D341Med (cell line): Measurements from ENCODE around the gene HOXD13.
A peak's percentile ranks its signal among the peaks of the same experiment; 100 is the strongest.

Experiments used
- DNase-seq: peaks from one replicate; pipeline ENCODE4 v3.0.0; 2012; ENCODE audit warnings: low spot score

HOXD13 gene

GRCh38 chr2:176121190-176122051, 28.9 kb downstream of the HOXD13 start:
- no peak for DNase-seq

GRCh38 chr2:176122052-176122682, 29.6 kb downstream of the HOXD13 start:
- DNase-seq: no peak

- peak; percentile 64 for DNase-seq
Observed at GRCh38 chr2:176122683-176123410, 30.3 kb downstream of the HOXD13 start, which contains the start of gene HOXD9. Gene HOXD9, plus strand, starts transcription at chr2:176122719. Its CDS starts 50 bp downstream, at chr2:176122769.

DNA sequence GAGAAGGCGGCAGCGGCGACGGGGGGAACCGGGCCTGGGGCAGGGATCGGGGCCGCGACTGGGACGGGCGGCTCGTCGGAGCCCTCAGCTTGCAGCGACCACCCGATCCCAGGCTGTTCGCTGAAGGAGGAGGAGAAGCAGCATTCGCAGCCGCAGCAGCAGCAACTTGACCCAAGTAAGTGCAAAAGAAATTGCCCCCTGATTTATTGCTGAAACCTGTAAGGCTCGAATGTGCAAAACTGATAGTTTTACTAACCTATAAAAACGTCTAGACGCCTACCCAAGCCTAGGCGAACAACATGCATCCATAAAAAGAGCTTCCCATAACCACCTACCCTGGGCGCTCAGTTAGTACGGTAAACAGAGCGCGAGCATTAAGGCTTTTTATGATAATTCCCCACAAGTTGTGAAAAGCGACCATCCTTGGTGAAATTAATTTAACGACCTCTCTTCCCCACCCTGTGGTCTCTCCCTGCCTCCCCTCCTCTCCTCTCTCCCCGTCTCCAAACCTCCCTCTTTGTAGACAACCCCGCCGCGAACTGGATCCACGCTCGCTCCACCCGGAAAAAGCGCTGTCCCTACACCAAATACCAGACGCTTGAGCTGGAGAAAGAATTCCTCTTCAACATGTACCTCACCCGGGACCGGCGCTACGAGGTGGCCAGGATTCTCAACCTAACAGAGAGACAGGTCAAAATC, 31.0 kb downstream of the HOXD13 start:
- no peak for DNase-seq

- no peak for DNase-seq
Observed at GRCh38 chr2:176124110-176124946, 31.8 kb downstream of the HOXD13 start.

DNA sequence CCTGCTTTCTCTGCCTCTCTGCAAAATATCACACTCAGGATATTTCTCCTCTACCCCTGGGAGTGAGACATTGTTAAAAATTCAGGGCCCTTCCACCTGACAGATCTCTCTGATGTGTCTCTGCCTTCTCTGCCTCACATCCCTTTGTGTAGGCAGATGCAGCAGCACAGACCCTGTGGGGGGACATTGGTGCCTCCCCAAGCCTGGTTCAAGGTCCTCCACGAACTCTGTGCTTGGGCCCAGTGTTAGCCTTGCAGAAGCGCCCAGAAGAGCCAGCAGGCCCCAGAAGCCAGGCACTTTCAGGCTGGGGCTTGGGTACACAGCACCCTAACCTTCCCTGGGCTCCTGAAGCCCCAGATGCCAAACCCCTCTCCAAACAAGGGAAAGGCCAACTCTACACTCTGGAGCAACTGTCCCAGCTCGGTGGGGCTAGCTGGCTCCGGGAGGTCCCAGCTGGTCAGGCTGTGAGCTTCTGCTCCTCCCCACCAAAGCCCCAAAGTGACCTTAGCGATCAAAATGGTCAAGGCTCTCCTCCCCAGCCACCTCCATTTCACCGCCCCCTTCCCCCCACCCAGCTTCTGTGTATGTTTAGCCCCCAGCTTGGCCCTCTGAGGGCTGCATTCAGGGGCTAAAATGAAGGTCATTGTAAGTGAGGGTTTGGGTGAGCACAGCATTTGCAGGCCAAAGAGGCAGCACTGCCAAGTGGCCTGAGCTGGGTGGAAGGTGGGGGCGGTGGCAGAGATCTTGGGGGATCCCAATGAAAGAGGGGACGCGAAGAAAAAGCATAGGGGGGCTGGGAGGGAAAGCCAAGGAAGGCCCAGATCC, 32.6 kb downstream of the HOXD13 start:
- no peak for DNase-seq

DNA sequence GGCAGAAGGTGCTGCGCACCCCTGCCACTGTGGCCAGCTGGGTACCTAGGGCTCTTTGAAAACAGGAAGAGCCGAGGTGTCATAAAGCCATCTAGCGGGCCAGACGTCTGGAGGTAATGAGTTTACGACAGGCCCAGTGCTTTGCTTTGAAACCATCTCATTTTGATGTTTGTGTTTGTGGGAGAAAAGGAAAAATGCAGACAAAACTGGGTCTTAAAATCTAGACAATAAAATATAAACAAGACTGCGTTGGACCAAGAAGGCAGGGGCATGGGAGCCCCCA, 33.2 kb downstream of the HOXD13 start:
- DNase-seq: no peak

- DNase-seq: no peak
Observed at GRCh38 chr2:176126929-176127773, 34.6 kb downstream of the HOXD13 start.

DNA sequence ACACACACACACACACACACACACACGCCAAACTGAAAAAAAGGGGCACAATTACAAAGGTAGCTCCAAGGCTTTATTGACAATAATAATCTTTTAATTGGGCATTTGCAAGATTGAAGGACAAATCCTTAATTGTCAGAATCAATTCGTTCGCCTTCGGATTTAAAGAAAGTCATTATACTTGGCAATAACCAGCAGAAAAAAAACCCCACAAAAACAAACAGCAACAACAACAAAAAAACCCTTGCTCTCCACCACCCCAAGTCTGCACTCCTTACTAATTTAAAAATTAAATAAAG, 35.2 kb downstream of the HOXD13 start:
- DNase-seq: no peak

GRCh38 chr2:176128172-176128981, 35.9 kb downstream of the HOXD13 start:
- no peak for DNase-seq

DNA sequence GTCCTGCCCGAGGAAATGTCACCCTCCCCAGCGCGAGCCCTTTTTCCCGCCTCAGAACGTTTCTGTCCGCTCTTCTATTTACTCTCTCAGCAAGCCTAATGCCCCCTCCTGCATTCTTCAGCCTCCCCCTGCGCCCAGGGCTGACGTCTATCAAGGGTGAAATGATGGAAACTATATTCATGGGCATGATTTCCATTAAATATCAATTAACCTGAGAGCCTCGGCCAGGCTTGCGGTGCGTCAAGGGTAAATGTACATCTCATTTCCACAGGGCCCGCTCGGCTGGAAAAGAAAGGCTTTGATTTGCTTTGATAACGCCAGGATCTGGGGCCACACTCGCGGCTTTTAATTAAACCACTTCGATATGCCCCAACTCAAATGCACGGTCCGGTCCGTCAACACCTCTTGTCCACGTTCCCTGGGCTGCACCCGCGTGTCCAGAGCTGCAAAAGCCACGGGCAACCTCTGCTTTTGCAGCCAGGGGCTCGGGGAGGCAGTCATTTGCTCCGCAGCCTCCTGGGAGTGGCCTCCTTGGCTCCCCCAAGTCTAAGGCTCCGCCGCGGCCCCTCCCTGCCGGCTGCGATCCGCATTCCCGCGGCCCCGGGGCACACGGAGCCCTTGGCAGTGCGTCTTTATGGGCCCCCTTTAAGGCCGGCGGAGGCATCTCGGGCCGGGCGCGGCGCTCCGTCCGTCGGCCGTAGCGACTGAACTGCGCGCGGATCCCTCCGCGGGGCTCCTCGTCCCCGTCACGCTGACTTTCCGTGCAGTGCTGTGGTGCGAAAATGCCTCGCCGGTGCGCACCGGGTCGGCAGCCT, 36.7 kb downstream of the HOXD13 start, which contains the start of gene HOXD8:
HOXD8 (plus strand) TSS at position 724 of the 815 bp plus-strand sequence. CDS start 662 bp downstream, outside the sequence.
- peak; percentile 66 for DNase-seq

GRCh38 chr2:176129813-176130146, 37.3 kb downstream of the HOXD13 start:
- DNase-seq: no peak

DNA sequence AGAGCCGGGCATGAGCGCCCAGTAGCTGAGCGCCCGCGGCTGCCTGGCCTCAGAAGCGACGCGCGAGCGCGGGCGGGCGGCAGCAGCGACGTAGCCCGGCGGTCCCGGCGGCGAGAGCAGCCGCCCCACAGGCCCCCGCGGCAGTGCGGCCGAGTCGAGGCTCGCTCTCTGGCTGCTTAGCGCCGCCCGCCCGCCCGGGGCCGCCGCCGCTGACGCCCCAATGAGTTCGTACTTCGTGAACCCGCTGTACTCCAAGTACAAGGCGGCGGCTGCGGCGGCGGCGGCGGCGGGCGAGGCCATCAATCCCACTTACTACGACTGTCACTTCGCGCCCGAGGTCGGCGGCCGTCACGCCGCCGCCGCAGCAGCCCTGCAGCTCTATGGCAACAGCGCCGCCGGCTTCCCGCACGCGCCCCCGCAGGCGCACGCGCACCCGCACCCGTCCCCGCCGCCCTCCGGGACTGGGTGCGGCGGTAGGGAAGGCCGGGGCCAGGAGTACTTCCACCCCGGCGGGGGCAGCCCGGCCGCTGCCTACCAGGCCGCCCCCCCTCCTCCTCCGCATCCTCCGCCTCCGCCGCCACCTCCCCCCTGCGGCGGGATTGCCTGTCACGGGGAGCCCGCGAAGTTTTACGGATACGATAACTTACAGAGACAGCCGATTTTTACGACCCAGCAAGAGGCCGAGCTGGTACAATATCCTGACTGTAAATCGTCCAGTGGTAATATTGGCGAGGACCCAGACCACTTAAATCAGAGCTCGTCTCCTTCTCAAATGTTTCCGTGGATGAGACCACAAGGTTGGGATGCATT, 37.8 kb downstream of the HOXD13 start:
- DNase-seq: peak; percentile 66

- DNase-seq: no peak
Observed at GRCh38 chr2:176130957-176131847, 38.7 kb downstream of the HOXD13 start.

DNA sequence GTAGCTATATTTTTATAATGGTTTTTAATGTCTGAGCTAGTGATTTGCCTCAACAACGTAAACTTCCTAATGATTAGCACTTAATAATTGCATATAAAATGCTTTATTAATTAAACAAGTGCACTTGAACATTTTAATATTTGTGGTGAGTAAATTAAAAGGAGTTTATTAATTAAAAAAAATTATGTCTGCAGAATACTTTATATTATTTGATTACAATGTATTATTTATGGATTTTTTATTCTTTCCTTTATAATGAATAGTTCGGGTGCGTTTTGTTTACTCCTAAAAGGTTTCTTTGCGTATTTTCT, 39.3 kb downstream of the HOXD13 start:
- DNase-seq: no peak
